ENCODE data around the gene S100A3.

Gene S100A3

GRCh38 chr1:153542956-153543711 is 5.9 kb downstream of the S100A3 start:
- DNase-seq (ENCODE audit: low read depth in 1 of 2, low spot score in 1 of 2), result no peak
- in situ Hi-C loops (cut with HindIII; ENCODE audit: low pct_unique_long_range_greater_than_20kb, low sequenced_read_pairs), result no loop called here
- TF ChIP-seq JUND (IDR thresholded peaks at IDR 0.05; ENCODE audit: low read depth), result no peak

- in situ Hi-C loops (cut with HindIII; ENCODE audit: low pct_unique_long_range_greater_than_20kb, low sequenced_read_pairs), result no loop called here
- no peak for DNase-seq (ENCODE audit: low read depth in 1 of 2, low spot score in 1 of 2)
- no peak for TF ChIP-seq JUND (IDR thresholded peaks at IDR 0.05; ENCODE audit: low read depth)
Measured at GRCh38 chr1:153541641-153542590, 7.1 kb downstream of the S100A3 start.

- in situ Hi-C loops (cut with HindIII; ENCODE audit: low pct_unique_long_range_greater_than_20kb, low sequenced_read_pairs), result no loop called here
- no peak for DNase-seq (ENCODE audit: low read depth in 1 of 2, low spot score in 1 of 2)
- no peak for TF ChIP-seq JUND (IDR thresholded peaks at IDR 0.05; ENCODE audit: low read depth)
Measured at GRCh38 chr1:153540394-153541361, 8.4 kb downstream of the S100A3 start, which contains the start of gene S100A5. Gene S100A5 (minus strand): TSS chr1:153540934. CDS start chr1:153540191, 743 bp downstream.

- DNase-seq (ENCODE audit: low read depth in 1 of 2, low spot score in 1 of 2), result no peak
- in situ Hi-C loops (cut with HindIII; ENCODE audit: low pct_unique_long_range_greater_than_20kb, low sequenced_read_pairs), result no loop called here
- TF ChIP-seq JUND (IDR thresholded peaks at IDR 0.05; ENCODE audit: low read depth), result no peak
Measured at GRCh38 chr1:153539395-153540093, 9.5 kb downstream of the S100A3 start.

- in situ Hi-C loops (cut with HindIII; ENCODE audit: low pct_unique_long_range_greater_than_20kb, low sequenced_read_pairs), result no loop called here
- TF ChIP-seq JUND (IDR thresholded peaks at IDR 0.05; ENCODE audit: low read depth), result no peak
- DNase-seq (ENCODE audit: low read depth in 1 of 2, low spot score in 1 of 2), result peak in 1 of 2 experiments; percentile 42
Measured at GRCh38 chr1:153538315-153538821, 10.7 kb downstream of the S100A3 start.

GRCh38 chr1:153537376-153537730 is 11.7 kb downstream of the S100A3 start:
- in situ Hi-C loops (cut with HindIII; ENCODE audit: low pct_unique_long_range_greater_than_20kb, low sequenced_read_pairs), result no loop called here
- no peak for TF ChIP-seq JUND (IDR thresholded peaks at IDR 0.05; ENCODE audit: low read depth)
- DNase-seq (ENCODE audit: low read depth in 1 of 2, low spot score in 1 of 2), result no peak

- no peak for TF ChIP-seq JUND (IDR thresholded peaks at IDR 0.05; ENCODE audit: low read depth)
- DNase-seq (ENCODE audit: low read depth in 1 of 2, low spot score in 1 of 2), result peak in 1 of 2 experiments; percentile 63
- in situ Hi-C loops (cut with HindIII; ENCODE audit: low pct_unique_long_range_greater_than_20kb, low sequenced_read_pairs), result no loop called here
Measured at GRCh38 chr1:153536671-153537375, 12.2 kb downstream of the S100A3 start.

- peak; percentile 90 to 94 for DNase-seq (ENCODE audit: low read depth in 1 of 2, low spot score in 1 of 2)
- no peak for TF ChIP-seq JUND (IDR thresholded peaks at IDR 0.05; ENCODE audit: low read depth)
- in situ Hi-C loops (cut with HindIII; ENCODE audit: low pct_unique_long_range_greater_than_20kb, low sequenced_read_pairs), result no loop called here
Measured at GRCh38 chr1:153536012-153536670, 12.9 kb downstream of the S100A3 start.

GRCh38 chr1:153535242-153536011 is 13.6 kb downstream of the S100A3 start, which contains the start of gene S100A6:
Gene S100A6 (minus strand): TSS chr1:153535991. CDS start chr1:153535339, 652 bp downstream.
- in situ Hi-C loops (cut with HindIII; ENCODE audit: low pct_unique_long_range_greater_than_20kb, low sequenced_read_pairs), result no loop called here
- no peak for TF ChIP-seq JUND (IDR thresholded peaks at IDR 0.05; ENCODE audit: low read depth)
- peak in 1 of 2 experiments; percentile 37 for DNase-seq (ENCODE audit: low read depth in 1 of 2, low spot score in 1 of 2)

- in situ Hi-C loops (cut with HindIII; ENCODE audit: low pct_unique_long_range_greater_than_20kb, low sequenced_read_pairs), result no loop called here
- no peak for TF ChIP-seq JUND (IDR thresholded peaks at IDR 0.05; ENCODE audit: low read depth)
- no peak for DNase-seq (ENCODE audit: low read depth in 1 of 2, low spot score in 1 of 2)
Measured at GRCh38 chr1:153534925-153535241, 14.2 kb downstream of the S100A3 start.

Measured in T47D (cell line).